HepG2 (cell line): Measurements from ENCODE around the gene RSL1D1. TPM values are rescaled to one million over a fixed set of nuclear protein-coding genes. Genes with fewer than 3 reads are reported as not detected.
A peak's percentile ranks its signal among the peaks of the same experiment; 100 is the strongest.

Source experiments
- ARID2 ChIP-seq: sonication (generic); formaldehyde crosslinking; IDR thresholded peaks from 2 replicates; pipeline ENCODE4 v1.8.1; 2022; ENCODE audit warnings: mild to moderate bottlenecking, missing genetic modification reagents, borderline replicate concordance
- BRCA1 ChIP-seq: sonication (generic); formaldehyde crosslinking; IDR thresholded peaks from 2 replicates; pipeline ENCODE4 v1.4.0; 2020; ENCODE audit warnings: missing genetic modification reagents
- CEBPG ChIP-seq: IDR thresholded peaks from 2 replicates; pipeline ENCODE4 v1.6.1; 2016
- E2F5 ChIP-seq: sonication (generic); formaldehyde crosslinking; conservative IDR thresholded peaks from 2 replicates; pipeline ENCODE4 v1.4.0; 2020; ENCODE audit warnings: missing genetic modification reagents
- PHF21A ChIP-seq: sonication (generic); formaldehyde crosslinking; IDR thresholded peaks from 2 replicates; pipeline ENCODE4 v1.5.0; 2020; ENCODE audit warnings: mild to moderate bottlenecking, missing genetic modification reagents
- RELA ChIP-seq: sonication (generic); formaldehyde crosslinking; IDR thresholded peaks from 2 replicates; pipeline ENCODE4 v1.4.0; 2020; ENCODE audit warnings: missing genetic modification reagents
- RFX5 ChIP-seq: IDR thresholded peaks from 2 replicates; pipeline ENCODE4 v1.6.1; 2011; ENCODE audit warnings: low read depth, low read length, improper control_type of control experiment
- SRY ChIP-seq: sonication (generic); formaldehyde crosslinking; IDR thresholded peaks from 2 replicates; pipeline ENCODE4 v1.8.0; 2022; ENCODE audit warnings: mild to moderate bottlenecking, missing genetic modification reagents
- YEATS4 ChIP-seq: sonication (generic); formaldehyde crosslinking; IDR thresholded peaks from 2 replicates; pipeline ENCODE4 v1.4.0; 2020; ENCODE audit warnings: missing genetic modification reagents, borderline replicate concordance
- ZBTB26 ChIP-seq: IDR thresholded peaks from 2 replicates; pipeline ENCODE4 v1.6.1; 2016; ENCODE audit warnings: missing compliant biosample characterization, missing genetic modification reagents, borderline replicate concordance
- ZNF256 ChIP-seq: sonication (generic); formaldehyde crosslinking; conservative IDR thresholded peaks from 2 replicates; pipeline ENCODE4 v1.4.0; 2020; ENCODE audit warnings: missing genetic modification reagents
- ZNF431 ChIP-seq: sonication (generic); formaldehyde crosslinking; IDR thresholded peaks from 2 replicates; pipeline ENCODE4 v1.9.0; 2022; ENCODE audit warnings: missing genetic modification reagents, low read depth, mild to moderate bottlenecking, borderline replicate concordance
- ZNF572 ChIP-seq: sonication (generic); formaldehyde crosslinking; IDR thresholded peaks from 2 replicates; pipeline ENCODE4 v1.5.1; 2020; ENCODE audit warnings: mild to moderate bottlenecking, missing genetic modification reagents
- ZNF614 ChIP-seq: IDR thresholded peaks from 2 replicates; pipeline ENCODE4 v1.6.1; 2018; ENCODE audit warnings: missing biosample characterization, missing genetic modification reagents, inconsistent platforms, borderline replicate concordance
- ZNF615 ChIP-seq: sonication (generic); formaldehyde crosslinking; IDR thresholded peaks from 2 replicates; pipeline ENCODE4 v1.5.0; 2020; ENCODE audit warnings: mild to moderate bottlenecking, missing genetic modification reagents, borderline replicate concordance
- ZSCAN22 ChIP-seq: sonication (generic); formaldehyde crosslinking; IDR thresholded peaks from 2 replicates; pipeline ENCODE4 v1.4.0; 2020; ENCODE audit warnings: mild to moderate bottlenecking, missing genetic modification reagents
- polyA plus RNA-seq, 8 experiments: library from polyadenylated mRNA; depleted of rRNA in 3 of 8; stranded (reverse) in 7 of 8; unstranded in 1 of 8; fragments of >200 nt; fragmentation: Illumina TruSeq in 4 of 8; extraction: Trizol in 4 of 8; gene quantifications; 2 replicates each; pipeline versions ENCODE4 v1.2.1 to v1.2.3, GENCODE V29; 2011 to 2016; ENCODE audit warnings: low read depth in 4 of 8, missing spikeins in 1 of 8, mixed read lengths in 1 of 8; ENCODE audit not compliant: insufficient read depth in 1 of 8
- total RNA-seq, 5 experiments: library from RNA; depleted of rRNA; stranded (reverse); fragments of >200 nt; fragmentation: Illumina TruSeq; extraction: Trizol; gene quantifications; 2 replicates each; pipeline ENCODE4 v1.2.3, GENCODE V29; 2016; ENCODE audit warnings: low read depth in 1 of 5
- TF ChIP-seq, protein P1 (sequence below): sonication (generic); formaldehyde crosslinking; IDR thresholded peaks from 2 replicates; pipeline ENCODE4 v1.4.0; 2020; ENCODE audit warnings: missing genetic modification reagents
- TF ChIP-seq, protein P2 (sequence below): sonication (generic); formaldehyde crosslinking; IDR thresholded peaks from 2 replicates; pipeline ENCODE4 v1.8.1; 2023; ENCODE audit warnings: mild to moderate bottlenecking, missing genetic modification reagents
- TF ChIP-seq, protein P3 (sequence below): sonication (generic); formaldehyde crosslinking; IDR thresholded peaks from 2 replicates; pipeline ENCODE4 v1.4.0; 2020; ENCODE audit warnings: mild to moderate bottlenecking, low read depth, missing genetic modification reagents
- TF ChIP-seq, protein P4 (sequence below): sonication (generic); formaldehyde crosslinking; IDR thresholded peaks from 2 replicates; pipeline ENCODE4 v1.5.1; 2020; ENCODE audit warnings: missing genetic modification reagents, mild to moderate bottlenecking, borderline replicate concordance

The RSL1D1 gene
- total and polyA plus RNA-seq, 2 of the 13 experiments (the other 11 are each of a cell fraction or from before 2014, with no cell fraction given): 187 to 343 TPM

- no peak for TF ChIP-seq RELA (CRISPR knock-in tag)
- no peak for TF ChIP-seq BRCA1 (CRISPR knock-in tag)
- TF ChIP-seq YEATS4 (CRISPR knock-in tag): no peak
- TF ChIP-seq SRY (CRISPR knock-in tag): no peak
- no peak for TF ChIP-seq PHF21A (CRISPR knock-in tag)
- TF ChIP-seq ZSCAN22: no peak
- TF ChIP-seq, protein P1, sequence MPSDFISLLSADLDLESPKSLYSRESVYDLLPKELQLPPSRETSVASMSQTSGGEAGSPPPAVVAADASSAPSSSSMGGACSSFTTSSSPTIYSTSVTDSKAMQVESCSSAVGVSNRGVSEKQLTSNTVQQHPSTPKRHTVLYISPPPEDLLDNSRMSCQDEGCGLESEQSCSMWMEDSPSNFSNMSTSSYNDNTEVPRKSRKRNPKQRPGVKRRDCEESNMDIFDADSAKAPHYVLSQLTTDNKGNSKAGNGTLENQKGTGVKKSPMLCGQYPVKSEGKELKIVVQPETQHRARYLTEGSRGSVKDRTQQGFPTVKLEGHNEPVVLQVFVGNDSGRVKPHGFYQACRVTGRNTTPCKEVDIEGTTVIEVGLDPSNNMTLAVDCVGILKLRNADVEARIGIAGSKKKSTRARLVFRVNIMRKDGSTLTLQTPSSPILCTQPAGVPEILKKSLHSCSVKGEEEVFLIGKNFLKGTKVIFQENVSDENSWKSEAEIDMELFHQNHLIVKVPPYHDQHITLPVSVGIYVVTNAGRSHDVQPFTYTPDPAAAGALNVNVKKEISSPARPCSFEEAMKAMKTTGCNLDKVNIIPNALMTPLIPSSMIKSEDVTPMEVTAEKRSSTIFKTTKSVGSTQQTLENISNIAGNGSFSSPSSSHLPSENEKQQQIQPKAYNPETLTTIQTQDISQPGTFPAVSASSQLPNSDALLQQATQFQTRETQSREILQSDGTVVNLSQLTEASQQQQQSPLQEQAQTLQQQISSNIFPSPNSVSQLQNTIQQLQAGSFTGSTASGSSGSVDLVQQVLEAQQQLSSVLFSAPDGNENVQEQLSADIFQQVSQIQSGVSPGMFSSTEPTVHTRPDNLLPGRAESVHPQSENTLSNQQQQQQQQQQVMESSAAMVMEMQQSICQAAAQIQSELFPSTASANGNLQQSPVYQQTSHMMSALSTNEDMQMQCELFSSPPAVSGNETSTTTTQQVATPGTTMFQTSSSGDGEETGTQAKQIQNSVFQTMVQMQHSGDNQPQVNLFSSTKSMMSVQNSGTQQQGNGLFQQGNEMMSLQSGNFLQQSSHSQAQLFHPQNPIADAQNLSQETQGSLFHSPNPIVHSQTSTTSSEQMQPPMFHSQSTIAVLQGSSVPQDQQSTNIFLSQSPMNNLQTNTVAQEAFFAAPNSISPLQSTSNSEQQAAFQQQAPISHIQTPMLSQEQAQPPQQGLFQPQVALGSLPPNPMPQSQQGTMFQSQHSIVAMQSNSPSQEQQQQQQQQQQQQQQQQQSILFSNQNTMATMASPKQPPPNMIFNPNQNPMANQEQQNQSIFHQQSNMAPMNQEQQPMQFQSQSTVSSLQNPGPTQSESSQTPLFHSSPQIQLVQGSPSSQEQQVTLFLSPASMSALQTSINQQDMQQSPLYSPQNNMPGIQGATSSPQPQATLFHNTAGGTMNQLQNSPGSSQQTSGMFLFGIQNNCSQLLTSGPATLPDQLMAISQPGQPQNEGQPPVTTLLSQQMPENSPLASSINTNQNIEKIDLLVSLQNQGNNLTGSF (CRISPR knock-in tag): peak; percentile 22; the same call in 1 of the 2 replicates
- TF ChIP-seq, protein P2, sequence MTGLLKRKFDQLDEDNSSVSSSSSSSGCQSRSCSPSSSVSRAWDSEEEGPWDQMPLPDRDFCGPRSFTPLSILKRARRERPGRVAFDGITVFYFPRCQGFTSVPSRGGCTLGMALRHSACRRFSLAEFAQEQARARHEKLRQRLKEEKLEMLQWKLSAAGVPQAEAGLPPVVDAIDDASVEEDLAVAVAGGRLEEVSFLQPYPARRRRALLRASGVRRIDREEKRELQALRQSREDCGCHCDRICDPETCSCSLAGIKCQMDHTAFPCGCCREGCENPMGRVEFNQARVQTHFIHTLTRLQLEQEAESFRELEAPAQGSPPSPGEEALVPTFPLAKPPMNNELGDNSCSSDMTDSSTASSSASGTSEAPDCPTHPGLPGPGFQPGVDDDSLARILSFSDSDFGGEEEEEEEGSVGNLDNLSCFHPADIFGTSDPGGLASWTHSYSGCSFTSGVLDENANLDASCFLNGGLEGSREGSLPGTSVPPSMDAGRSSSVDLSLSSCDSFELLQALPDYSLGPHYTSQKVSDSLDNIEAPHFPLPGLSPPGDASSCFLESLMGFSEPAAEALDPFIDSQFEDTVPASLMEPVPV (CRISPR knock-in tag): no peak
- no peak for TF ChIP-seq ZNF431 (CRISPR knock-in tag)
- TF ChIP-seq, protein P3, sequence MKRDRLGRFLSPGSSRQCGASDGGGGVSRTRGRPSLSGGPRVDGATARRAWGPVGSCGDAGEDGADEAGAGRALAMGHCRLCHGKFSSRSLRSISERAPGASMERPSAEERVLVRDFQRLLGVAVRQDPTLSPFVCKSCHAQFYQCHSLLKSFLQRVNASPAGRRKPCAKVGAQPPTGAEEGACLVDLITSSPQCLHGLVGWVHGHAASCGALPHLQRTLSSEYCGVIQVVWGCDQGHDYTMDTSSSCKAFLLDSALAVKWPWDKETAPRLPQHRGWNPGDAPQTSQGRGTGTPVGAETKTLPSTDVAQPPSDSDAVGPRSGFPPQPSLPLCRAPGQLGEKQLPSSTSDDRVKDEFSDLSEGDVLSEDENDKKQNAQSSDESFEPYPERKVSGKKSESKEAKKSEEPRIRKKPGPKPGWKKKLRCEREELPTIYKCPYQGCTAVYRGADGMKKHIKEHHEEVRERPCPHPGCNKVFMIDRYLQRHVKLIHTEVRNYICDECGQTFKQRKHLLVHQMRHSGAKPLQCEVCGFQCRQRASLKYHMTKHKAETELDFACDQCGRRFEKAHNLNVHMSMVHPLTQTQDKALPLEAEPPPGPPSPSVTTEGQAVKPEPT (CRISPR knock-in tag): no peak
- TF ChIP-seq ZBTB26: no peak
- TF ChIP-seq E2F5: no peak
- TF ChIP-seq, protein P4, sequence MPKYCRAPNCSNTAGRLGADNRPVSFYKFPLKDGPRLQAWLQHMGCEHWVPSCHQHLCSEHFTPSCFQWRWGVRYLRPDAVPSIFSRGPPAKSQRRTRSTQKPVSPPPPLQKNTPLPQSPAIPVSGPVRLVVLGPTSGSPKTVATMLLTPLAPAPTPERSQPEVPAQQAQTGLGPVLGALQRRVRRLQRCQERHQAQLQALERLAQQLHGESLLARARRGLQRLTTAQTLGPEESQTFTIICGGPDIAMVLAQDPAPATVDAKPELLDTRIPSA: no peak
- peak; percentile 11; the same call in 1 of the 2 replicates for TF ChIP-seq ZNF572 (CRISPR knock-in tag)
- no peak for TF ChIP-seq ARID2 (CRISPR knock-in tag)
- TF ChIP-seq ZNF256: peak; percentile 10; the same call in 1 of the 2 replicates
- TF ChIP-seq CEBPG (CRISPR knock-in tag): no peak
- TF ChIP-seq ZNF614 (CRISPR knock-in tag): no peak
- TF ChIP-seq RFX5: no peak; the same call in 1 of the 2 replicates
- no peak for TF ChIP-seq ZNF615 (CRISPR knock-in tag)
Observed at GRCh38 chr16:11797957-11798299, 53.4 kb downstream of the RSL1D1 start (continued).
